Stimulated activated CD4-positive, alpha-beta T cell treated with anti-CD3 and anti-CD28 coated beads, Interleukin-2, amount 100 ng/mL, for 4 hours (primary cell): ENCODE measurements around the gene RGS3.
"Not testable (repeated sequence)": the region's sequence is repeated elsewhere in the genome, so short reads cannot be mapped to it uniquely, and the experiment has no call there.

Source experiments
- DNase-seq: peaks from one replicate; pipeline ENCODE4 v3.0.0-alpha.2; 2020; ENCODE audit warnings: low read depth

Gene RGS3

DNA sequence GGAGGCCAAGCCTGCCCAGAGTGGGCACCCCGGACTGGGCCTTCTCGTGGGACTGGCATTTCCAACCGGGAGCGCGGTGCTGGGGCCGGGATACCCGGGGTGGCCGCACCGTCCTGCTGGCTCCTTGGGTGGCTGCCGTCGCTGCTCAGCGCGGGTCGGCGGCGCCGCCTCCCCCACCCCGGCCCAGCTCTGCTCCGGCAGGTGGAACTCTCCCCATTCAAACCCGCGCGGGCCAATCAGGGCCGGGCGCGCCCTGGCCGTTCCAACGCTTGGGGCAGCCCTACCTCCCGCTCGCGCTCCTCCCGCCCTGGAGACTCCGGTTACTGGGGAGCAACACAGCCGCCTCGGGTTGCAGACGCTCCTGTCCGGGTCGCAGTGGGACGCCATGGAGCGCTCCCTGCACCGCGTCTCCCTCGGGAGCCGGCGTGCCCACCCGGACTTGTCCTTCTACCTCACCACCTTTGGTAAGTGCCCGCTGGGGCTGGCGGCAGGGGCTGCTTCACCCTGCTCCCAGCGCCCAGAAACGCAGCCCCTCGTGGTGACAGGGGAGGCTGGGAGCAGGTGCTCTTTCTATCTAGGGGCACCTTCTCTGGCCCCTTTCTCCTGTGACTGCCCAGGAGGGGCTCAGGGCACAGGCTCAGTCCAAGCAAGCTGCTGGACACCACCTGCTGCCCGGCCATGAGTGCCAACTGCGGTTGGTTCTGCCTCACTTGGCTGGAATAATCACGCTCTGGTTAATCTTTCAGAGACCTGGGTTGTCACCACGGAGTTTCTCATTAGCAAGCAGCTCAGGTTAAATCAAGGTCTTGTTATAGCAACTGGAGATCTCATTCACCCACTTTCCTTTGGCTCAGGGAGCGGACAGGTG lies at the start of gene RGS3:
TSS of gene RGS3 (plus strand) at position 310 of the 868 bp plus-strand sequence. CDS start at position 386, 76 bp downstream.
- DNase-seq, result no peak

GRCh38 chr9:113416149-113416721 lies 47.3 kb upstream of the RGS3 start:
- DNase-seq, result no peak

GRCh38 chr9:113417370-113417769 lies 46.2 kb upstream of the RGS3 start:
- DNase-seq, result no peak

DNA sequence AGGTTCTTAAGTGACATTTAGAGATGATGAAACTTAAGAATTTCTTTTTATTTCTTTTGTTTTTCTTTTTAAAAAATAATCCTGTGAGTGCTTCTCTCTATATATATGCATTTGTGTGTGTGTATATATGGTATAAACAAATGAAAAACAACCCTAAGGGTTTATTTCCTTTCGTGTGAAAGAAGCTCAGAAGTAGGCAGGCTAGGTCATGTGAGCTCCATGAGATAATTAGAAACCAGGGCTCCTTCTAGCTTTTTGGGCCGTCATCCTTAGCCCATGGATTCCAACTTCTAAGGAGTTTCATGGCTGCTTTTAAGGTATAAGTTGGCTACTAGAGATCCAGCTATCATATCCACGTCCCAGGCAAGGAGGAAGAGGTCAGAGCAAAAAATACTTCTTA lies 41.8 kb upstream of the RGS3 start:
- DNase-seq, result no peak

DNA sequence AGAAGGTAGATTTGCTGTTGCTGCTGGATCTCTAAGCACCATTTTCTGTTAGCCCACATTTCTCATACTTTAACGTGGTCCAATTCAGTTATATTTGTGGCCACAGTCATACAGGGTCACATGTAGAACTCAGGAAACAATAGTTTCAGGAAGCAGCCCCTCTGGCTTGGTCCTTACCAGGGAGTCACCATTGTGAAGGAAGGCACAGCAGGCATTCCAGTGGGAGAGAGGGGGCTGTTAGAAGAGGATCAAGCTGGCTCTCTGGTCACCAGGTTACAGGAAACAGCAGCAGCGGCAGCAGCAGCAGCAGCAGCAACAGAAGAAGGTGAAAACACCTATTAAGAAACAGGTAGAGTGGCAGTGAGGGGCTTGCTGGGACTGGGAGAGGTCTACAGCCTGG lies 38.5 kb upstream of the RGS3 start:
- no peak for DNase-seq

GRCh38 chr9:113426701-113427100 lies 36.8 kb upstream of the RGS3 start:
- no peak for DNase-seq

GRCh38 chr9:113427629-113428028 lies 35.9 kb upstream of the RGS3 start:
- DNase-seq, result no peak

DNA sequence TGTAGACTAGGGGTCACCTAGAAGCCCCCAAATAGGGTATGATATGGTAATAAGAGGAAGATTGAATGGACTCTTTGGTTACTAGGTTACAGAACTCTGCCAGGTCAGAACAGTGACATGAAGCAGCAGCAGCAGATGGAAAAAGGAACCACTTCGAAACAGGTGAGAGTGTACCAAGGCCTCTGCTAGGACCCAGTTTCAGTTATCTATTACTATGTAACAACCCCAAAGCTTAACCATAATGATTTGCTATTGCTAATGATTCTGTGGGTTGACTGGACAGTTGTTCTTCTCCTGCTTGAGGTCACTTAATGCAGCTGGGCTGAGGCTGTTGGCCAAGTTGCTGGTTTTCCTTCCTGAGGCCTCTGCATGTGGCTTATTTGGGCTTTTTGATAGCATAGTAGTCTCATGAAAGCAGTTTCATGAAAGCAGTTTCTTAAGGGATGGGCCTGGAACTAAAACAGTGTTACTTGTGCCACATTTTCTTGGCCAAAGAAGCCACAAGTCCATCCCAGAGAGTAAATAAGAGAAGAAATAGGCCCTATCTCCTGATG lies 35.4 kb upstream of the RGS3 start:
- no peak for DNase-seq

- no peak for DNase-seq
These were observed 32.3 kb upstream of the RGS3 start for GRCh38 chr9:113431191-113431590.

- DNase-seq, result no peak
These were observed 26.6 kb upstream of the RGS3 start for GRCh38 chr9:113436728-113437515.

DNA sequence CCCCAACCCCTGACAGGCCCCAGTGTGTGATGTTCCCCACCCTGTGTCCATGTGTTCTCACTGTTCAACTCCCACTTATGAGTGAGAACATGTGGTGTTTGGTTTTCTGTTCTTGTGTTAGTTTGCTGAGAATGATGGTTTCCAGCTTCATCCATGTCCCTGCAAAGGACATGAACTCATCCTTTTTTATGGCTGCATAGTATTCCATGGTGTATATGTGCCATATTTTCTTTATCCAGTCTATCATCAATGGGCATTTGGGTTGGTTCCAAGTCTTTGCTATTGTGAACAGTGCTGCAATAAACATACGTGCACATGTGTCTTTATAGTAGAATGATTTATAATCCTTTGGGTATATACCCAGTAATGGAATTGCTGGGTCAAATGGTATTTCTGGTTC lies 25.8 kb upstream of the RGS3 start:
- not testable (repeated sequence) for DNase-seq

GRCh38 chr9:113444736-113445135 lies 18.8 kb upstream of the RGS3 start:
- DNase-seq, result no peak

DNA sequence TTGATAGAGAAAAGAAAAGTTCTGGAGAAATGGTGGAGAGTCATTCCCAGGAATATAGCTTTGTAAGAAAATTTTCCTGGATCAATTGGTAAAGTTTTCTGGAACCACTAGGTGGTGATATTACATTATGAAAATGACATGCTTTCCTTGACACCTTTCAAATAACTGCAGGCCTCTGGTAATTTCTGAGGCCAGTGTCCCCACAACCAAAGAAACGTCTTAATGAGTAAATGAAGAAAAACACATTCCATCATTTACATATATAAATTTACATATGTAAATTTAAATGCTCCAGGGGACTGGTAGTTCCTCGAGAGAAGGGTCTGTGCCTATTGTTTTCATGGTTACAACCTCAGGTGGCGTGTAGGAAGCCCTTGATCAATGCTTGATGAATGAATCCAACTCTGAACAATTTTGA lies 17.2 kb upstream of the RGS3 start:
- DNase-seq, result no peak

- no peak for DNase-seq
These were observed 14.2 kb upstream of the RGS3 start for GRCh38 chr9:113449376-113449775.

DNA sequence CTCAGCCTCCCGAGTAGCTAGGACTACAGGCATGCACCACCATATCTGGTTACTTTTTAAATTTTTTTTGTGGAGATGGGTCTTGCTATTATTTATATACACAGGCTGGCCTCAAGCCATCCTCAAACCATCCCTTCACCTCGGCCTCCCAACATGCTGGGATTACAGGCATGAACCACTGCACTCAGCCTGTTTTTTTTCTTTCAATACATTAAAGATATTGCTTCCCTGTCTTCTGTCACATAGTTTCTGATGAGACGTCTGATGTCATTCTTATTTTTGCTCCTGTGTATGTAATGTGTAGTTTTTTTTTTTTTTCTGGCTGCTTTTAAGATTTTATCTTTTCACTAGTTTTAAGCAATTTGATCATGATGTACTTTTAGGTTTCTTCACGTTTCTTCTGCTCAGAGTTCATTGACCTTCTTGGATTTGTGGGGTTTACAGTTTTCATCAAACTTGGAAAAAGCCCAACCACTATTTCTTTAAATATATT lies 11.4 kb upstream of the RGS3 start:
- DNase-seq, result no peak

DNA sequence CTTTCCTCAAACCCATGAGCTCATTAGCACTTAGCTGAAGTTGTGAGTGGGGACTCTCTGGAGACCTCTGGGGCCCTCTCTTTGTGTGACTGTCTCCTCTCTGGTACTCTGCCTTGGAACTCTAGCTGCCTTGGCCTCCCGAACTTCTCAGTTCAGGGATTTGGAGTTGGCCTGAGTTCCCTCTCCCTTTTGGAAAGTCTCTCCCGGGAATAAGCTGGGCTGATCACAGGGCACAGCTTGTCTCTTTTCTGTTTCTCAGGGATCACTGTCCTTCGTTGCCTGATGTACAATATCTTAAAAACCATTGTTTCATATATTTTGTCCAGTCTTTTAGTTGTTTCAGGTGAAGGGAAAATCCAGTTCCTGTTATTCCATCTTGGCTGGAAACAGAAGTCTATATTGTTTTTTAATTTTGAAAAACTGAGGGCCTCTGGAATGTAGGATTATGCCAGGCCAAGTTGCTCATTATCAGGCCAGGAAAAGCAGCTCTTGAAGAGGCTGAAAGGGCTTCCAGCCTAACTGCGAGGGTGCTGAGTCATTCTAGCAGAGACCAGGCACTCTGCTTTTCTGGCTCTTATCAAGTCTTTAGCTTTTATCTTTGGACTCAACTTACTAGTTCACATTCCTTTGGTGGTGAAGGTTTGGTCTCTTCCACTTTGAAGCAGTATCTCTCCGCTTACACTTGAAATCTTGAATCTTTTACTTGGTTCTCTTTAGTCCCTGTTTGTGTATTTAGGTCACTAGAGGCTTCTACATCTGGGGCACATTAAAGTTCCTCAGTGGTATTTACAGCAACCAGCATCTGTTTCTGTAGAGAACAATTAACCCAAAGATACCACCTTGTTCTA lies 8.4 kb upstream of the RGS3 start:
- no peak for DNase-seq

DNA sequence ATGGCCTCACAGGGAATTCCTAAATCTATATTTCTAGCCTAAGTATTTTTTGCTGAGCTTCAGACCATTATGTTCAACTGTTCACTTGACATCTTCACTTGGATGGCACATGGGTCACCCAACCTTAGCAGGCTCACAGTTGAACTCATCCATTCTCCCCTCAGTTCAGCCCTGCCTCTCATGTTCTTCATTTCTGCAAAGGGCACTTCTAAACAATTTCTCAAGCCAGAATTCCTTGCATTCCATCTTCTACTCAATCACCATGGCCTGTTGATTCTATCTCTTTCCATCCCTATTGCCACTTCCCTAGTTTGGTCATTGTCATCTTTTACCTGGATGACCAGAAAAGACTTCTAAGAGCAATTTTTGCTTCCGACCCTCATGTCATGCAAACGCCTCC lies 7.3 kb upstream of the RGS3 start:
- no peak for DNase-seq

- DNase-seq, result no peak
These were observed 2.2 kb upstream of the RGS3 start for GRCh38 chr9:113461285-113461684.

DNA sequence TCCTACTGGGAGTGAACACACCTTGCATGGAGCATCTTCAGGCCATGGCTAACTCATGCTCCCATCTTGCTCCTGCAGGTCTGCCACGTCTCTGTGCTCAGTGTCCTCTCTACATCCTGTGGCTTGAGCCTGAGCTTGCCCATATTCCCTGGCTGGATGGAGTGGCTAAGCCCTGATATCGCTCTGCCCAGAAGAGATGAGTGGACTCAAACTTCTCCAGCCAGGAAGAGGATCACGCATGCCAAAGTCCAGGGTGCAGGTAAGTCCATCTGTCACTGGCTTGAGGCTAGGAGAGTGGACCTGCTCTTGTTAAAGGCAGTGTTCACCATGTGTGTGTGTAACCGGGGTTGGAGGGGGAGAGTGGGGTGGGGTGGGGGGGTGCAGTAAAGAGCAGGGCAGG lies 1.6 kb upstream of the RGS3 start:
- no peak for DNase-seq

DNA sequence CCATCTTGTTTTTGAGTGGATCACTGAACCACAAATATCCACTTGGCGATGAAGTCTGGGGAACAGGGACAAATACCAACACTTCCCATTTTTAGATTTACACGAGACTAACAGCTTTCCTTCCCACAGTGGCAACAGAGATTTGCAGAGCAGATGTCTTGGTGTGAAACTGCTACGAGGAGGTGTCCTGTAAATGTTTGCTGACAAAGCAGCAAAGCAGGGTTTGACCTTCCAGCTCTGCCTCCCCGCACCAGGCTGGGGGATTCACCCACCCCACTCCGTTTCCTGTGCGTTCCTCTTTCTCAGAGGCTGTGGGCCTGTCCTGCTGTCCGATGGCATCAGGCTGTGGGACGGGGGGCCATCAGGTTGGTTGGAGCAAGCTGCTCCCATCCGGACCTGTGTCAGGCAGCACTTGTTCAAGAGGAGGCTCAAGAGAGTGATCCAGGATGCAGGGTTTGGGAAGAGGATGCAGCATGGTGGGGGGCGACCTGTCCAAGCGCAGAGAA lies 693 bp upstream of the RGS3 start:
- DNase-seq, result no peak

- no peak for DNase-seq
These were observed 746 bp downstream of the RGS3 start for GRCh38 chr9:113464286-113464660.
